ENCODE measurements around the gene EEF2K. TPM values are rescaled to one million over a fixed set of nuclear protein-coding genes. Genes with fewer than 3 reads are reported as not detected.
A peak's percentile ranks its signal among the peaks of the same experiment; 100 is the strongest.

The EEF2K gene
- total RNA-seq, 4 donors from 2014 or later: 42.8 to 90.8 (median 50.3) TPM

GRCh38 chr16:22296225-22297113 lies 90.4 kb downstream of the EEF2K start:
- peak overlapping the region in 3 of 4 donors; percentile 73 to 96 (median 95) for H3K27ac ChIP-seq
- H3K4me1 ChIP-seq: peaks cover 0 to 39% (median 5%) of the 10 kb centered on the region in 4 donors
- no peaks in the 10 kb centered on the region for H3K9me3 ChIP-seq
- peaks cover 0 to under 1% (median 0%) of the 10 kb centered on the region in 3 donors for H3K36me3 ChIP-seq
- DNase-seq (ENCODE audit: low spot score in 2 of 2): no peak
- no peaks in the 10 kb centered on the region for H3K27me3 ChIP-seq
- no peak for TF ChIP-seq EP300 (IDR thresholded peaks at IDR 0.05)
- no peak for TF ChIP-seq CTCF (IDR thresholded peaks at IDR 0.05)
- TF ChIP-seq POLR2A (IDR thresholded peaks at IDR 0.05): no peak
- peak overlapping the region; percentile 42 to 96 (median 88) for H3K4me3 ChIP-seq
- 5 to 7% methylated on average over 17 of the region's 17 CpGs for WGBS, 2 donors

GRCh38 chr16:22297114-22297870 lies 91.2 kb downstream of the EEF2K start, which contains the start of gene POLR3E:
Gene POLR3E, plus strand, starts transcription at chr16:22297409. Its CDS starts 5,560 bp downstream, at chr16:22302969.
- H3K4me1 ChIP-seq: peaks cover 0 to 34% (median 5%) of the 10 kb centered on the region in 4 donors
- peak within 1 kb of the TSS; percentile 82 to 96 (median 94) for H3K4me3 ChIP-seq
- DNase-seq (ENCODE audit: low spot score in 2 of 2): peak; percentile 100
- H3K27ac ChIP-seq: peak within 1 kb of the TSS; percentile 95 to 96 (median 96)
- TF ChIP-seq EP300 (IDR thresholded peaks at IDR 0.05): peak; percentile 69 to 92
- peak; percentile 90 to 99 (median 99) for TF ChIP-seq CTCF (IDR thresholded peaks at IDR 0.05)
- TF ChIP-seq POLR2A (IDR thresholded peaks at IDR 0.05): peak in 1 of 2 donors; percentile 83
- no peaks in the 10 kb centered on the region for H3K9me3 ChIP-seq
- 0 to 1% methylated on average over 20 to 42 of the region's 76 CpGs for WGBS, 2 donors
- H3K36me3 ChIP-seq: peaks cover 0 to 7% (median 2%) of the 10 kb centered on the region in 3 donors
- no peaks in the 10 kb centered on the region for H3K27me3 ChIP-seq

- TF ChIP-seq EP300 (IDR thresholded peaks at IDR 0.05) (peak in 1 of 2 donors; percentile 54), POLR2A (IDR thresholded peaks at IDR 0.05) (no peak)
- no peaks in the 10 kb centered on the region for H3K27me3 ChIP-seq
- H3K9me3 ChIP-seq: no peaks in the 10 kb centered on the region
- peak overlapping the region; percentile 82 to 96 (median 94) for H3K4me3 ChIP-seq
- WGBS, 2 donors: 0 to 1% methylated on average over 25 to 38 of the region's 39 CpGs
- peaks cover 0 to 34% (median 5%) of the 10 kb centered on the region in 4 donors for H3K4me1 ChIP-seq
- H3K27ac ChIP-seq: peak overlapping the region; percentile 95 to 96 (median 96)
- peaks cover 2 to 15% (median 4%) of the 10 kb centered on the region in 3 donors for H3K36me3 ChIP-seq
- peak; percentile 45 to 62 for DNase-seq (ENCODE audit: low spot score in 2 of 2)
Measured at GRCh38 chr16:22297871-22298733, 92.0 kb downstream of the EEF2K start.

- no peak overlapping the region for H3K4me3 ChIP-seq
- H3K27ac ChIP-seq: peak overlapping the region in 2 of 4 donors; percentile 96
- H3K36me3 ChIP-seq: peaks cover 2 to 23% (median 6%) of the 10 kb centered on the region in 3 donors
- TF ChIP-seq POLR2A (IDR thresholded peaks at IDR 0.05): no peak
- no peak for TF ChIP-seq CTCF (IDR thresholded peaks at IDR 0.05)
- TF ChIP-seq EP300 (IDR thresholded peaks at IDR 0.05): no peak
- no peak for DNase-seq (ENCODE audit: low spot score in 2 of 2)
- peaks cover 0 to 34% (median 5%) of the 10 kb centered on the region in 4 donors for H3K4me1 ChIP-seq
- H3K27me3 ChIP-seq: no peaks in the 10 kb centered on the region
- H3K9me3 ChIP-seq: no peaks in the 10 kb centered on the region
- 96 to 100% methylated on average over 1 of the region's 1 CpG for WGBS, 2 donors
Measured at GRCh38 chr16:22299036-22299435, 93.0 kb downstream of the EEF2K start.

Measured in tibial nerve (tissue), 4 donors.